DMS53 (cell line): ENCODE measurements around the gene TRIM71.
"Not testable (repeated sequence)": the region's sequence is repeated elsewhere in the genome, so short reads cannot be mapped to it uniquely, and the experiment has no call there.

Experiments used
- DNase-seq: peaks from one replicate; lab custom pipeline; 2025; lab: John Stamatoyannopoulos, UW

TRIM71 gene

DNA sequence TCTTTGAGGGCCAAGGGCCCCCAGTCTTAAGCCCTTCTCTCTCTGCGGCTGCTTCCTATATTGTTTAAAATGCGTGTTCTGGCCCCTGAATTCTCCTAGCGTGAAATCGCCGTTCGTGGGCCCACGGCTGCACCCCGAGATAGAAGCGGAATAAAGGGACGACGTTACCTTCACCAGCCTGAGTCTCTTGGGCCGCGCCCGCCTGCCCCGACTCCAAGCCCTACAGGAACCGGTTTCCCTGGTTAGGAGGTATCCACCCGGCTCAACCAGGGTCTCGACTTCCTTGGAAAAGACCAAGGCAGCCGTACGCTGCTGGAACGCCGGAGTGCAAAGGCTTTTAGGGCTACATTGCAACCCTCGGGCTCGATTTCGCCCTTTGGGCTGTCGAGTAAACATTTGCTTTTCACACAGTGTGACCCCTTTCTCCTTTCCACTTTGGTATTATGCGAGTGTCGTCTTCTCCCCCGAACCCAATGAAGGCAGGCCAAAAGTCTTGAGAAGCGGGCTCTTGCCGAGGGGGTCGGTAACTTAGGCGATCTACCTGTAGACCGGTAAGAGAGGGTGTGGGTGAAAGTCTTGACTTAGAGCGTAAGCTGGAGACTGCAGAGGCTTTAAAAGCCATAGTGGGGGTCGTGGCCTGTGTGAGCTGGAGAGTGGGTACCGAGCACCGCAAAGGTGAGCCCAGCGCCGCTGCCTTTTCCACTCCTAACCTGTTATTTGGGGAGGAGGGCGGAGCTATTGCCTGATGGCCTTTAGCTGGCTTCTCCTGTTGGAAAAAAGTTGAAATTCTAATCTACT, 2.0 kb downstream of the TRIM71 start:
- DNase-seq: no peak

DNA sequence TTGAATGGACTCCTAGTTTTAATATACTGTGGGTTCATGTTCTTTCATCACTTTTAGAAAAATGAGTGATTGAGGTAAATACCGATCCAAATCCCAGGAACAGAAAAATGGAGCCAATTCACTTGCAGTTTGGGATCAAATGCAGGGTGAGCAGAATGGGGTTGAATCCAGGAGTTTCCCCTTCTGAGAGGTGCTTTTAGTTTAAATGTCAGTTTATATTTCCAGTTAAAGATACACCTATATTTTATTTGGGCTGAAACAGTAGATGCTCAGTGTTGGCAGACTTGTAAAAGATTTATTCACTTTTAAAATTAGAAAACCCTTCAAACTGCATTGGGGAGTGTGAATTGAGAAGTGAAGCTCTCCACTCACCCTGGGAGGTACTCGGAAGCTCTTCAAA, 2.6 kb downstream of the TRIM71 start:
- DNase-seq: no peak

DNA sequence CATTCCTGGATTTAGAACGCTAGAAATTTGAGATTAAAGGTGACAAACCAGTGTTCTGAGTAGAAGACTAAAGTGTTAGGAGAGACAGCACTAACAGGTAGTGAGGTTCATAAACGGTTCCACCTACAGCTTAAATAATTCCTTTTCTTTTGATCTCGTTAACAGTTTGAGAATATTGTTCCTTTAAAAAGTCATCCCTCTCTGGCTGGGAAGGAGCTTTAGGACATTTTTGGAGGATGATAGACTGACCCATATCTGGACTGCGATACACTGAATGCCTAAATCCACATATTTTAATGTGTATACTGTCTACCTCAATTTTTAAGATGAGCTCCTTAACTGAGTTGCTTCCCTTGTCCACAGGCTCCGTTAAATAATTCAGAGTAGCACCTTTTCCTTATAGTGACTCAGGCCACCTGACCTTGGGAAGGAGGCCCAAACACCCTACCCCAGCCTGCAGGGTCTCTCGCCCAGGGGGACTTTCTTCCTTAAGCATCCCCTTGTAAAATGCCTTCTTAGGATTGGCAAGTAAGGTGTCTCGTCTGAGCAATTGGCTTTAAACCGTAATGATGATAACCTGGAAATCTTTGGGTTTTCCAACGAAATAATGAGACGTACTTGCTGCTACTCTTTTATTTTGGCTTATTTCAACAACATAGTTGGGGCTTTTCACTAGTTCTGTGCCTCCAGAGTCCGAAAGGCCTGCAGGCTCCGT, 3.3 kb downstream of the TRIM71 start:
- DNase-seq: no peak

DNA sequence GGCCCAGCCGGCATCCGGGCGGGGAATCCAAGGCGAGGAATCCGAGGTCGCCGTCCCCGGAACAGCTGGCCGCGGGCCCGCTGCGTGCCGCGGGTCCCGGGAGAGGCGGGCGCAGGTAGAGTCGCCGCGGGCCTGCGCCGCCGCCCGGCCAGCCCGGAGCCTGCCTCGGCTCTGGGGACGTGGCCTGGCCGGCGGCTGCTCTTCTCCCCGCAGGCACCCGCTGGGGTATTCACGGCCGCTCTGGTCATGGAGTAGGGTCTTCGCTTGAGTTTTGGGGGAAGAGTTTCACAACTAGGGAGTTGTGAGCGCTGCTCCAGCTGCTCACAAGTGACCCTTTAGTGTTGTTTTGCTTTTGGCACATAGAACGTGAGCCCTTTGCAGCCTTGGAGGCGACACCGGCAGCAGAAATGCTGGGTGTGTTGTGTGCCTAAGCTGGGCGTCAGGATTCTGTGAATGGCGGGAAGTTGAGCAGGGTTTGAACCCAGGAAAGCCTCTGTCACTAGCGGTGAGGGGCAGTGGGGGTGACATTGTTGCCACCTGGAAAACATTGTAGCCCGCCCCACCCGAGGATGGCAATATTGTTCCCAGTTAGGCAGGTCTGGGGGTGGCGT, 4.0 kb downstream of the TRIM71 start:
- DNase-seq: peak; percentile 3

DNA sequence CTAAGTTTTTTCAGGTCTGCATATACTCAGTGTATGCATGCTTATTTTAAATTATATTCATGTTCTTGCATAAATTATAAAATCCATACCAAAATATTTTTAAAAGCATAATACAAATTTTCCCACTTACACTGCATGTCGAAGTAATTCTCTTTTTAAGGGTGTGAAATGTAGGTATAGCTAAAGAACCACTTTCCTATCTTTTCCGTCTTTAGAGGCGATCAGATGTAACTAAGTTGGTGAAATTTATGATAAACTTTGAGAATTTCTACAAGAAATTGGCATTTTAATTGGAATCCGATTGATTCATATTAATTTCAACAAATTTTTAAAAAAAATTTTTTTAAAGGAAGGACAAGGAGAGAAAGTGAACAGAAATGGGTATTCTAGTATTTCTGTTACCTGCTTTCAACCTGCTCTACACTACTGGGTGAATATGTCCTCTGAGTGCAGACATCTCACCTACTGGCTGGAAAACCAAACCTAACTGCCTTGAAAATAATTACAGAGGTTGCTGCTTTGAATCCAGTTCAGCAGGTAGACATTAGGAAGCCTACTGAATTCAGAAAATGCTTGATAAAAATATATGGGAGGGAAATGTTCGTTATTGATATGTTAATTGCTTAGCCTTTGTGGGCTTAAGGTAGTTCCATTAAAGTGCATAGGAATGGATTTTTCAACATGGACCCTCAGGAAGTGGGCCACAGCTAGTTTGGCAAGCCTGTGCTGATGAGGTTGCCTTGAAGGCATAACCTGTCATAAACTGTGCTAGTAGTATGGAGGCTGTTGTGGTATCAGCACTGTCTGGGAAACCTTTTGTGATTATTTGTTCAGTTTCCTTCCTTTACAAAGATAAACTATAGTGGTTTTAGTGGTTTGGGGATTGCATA, 5.1 kb downstream of the TRIM71 start:
- DNase-seq: no peak

DNA sequence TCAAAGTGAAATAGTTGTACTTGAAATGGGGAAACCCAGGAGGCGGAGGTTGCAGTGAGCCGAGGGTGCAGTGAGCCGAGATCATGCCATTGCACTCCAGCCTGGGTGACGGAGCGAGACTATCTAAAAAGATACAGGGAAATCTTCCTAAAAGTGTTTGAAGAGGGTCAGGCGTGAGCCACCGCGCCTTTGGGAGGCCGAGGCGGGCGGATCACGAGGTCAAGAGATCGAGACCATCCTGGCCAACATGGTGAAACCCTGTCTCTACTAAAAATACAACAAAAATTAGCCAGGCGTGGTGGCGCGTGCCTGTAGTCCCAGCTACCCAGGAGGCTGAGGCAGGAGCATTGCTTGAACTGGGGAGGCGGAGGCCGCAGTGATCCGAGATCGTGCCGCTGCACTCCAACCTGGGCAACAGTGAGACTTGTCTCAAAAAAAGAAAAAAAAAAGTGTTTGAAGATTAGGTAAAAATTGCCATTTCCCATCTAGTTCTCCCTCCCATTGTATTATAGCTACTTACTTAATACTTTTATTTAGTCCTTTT, 5.9 kb downstream of the TRIM71 start:
- not testable (repeated sequence) for DNase-seq

DNA sequence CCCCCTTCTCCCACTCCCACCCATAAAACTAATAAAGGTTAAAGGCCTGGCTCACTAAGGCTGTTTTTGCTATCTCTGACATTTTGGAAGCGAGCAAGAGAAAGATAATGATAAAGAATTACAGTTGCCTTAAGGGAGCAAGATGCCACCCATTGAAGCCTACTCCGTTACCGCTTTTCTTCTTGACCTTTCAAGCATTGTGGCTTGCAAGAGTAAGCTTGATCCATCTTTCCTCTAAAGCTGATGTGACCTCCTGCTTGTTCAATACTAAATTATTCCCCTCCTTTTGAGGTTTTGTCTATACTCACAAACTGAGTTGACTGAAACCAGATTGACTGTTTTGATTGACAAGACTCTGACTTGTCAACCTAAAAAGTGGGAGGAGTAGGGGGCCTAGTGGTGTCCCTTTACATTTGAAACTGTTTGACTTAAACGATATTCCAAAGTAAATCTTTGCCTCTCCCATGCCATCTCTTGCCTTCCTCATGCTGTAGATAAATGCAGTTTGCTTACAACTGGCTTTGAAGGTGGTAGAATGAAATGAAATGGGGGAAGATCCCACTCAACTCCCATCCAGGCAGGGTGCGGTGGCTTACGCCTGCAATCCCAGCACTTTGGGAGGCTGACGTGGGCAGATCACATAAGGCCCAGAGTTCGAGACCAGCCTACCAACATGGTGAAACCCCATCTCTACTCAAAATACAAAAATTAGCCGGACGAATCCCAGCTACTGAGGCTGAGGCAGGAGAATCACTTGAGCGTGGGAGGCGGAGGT, 8.0 kb downstream of the TRIM71 start:
- no peak for DNase-seq

DNA sequence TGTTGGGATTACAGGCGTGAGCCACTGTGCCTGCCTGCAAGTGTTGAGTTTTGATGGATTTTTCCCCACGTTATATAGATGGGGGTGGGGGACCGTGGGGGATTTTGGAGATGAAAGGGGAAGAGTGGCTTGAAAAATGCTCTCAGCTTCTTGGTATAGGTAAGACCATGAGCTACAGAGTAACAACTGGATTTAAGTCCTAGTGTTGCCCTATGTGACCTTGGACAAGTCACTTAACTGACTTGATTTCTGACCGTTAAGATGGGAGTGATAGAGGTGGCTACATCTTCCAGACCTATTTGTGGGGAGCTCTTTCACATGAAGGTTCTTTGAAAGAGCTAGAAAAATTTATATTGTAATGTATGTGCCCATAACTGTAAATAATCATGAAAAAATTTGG, 13.3 kb downstream of the TRIM71 start:
- no peak for DNase-seq

DNA sequence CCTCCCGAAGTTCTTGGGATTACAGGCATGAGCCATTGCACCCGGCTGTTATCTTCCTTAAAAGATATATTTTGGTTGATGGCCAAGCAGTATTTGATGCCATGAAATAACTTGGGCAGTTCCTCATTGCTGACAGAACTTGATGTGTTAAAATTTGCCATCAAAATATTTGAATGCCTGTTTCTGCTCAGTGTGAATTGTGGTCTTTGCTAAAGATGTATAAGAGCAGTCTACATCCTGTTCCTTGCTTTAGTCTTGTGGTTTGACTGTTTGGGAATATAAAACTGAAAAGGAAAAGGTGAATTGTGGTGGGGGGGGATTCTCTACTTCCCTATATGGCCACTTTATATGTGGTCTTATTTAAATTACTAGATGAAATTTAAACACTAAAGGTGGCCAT, 14.0 kb downstream of the TRIM71 start:
- DNase-seq: no peak

DNA sequence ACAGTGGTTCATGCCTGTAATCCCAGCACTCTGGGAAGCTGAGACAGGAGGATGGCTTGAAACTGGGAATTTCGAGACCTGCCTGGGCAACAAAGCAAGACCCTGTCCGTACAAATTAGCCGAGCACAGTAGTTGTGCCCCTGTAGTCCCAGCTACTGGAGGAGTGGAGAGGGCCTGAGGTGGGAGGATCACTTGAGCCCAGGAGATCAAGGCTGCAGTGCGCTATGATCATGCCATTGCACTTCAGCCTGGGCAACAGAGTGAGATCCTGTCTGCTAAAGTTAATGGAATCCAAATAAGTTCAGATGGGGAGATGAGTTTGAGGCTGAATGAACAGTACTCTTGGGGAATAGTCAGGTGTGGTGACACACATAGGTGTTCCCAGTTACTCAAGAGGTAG, 14.4 kb downstream of the TRIM71 start:
- no peak for DNase-seq

DNA sequence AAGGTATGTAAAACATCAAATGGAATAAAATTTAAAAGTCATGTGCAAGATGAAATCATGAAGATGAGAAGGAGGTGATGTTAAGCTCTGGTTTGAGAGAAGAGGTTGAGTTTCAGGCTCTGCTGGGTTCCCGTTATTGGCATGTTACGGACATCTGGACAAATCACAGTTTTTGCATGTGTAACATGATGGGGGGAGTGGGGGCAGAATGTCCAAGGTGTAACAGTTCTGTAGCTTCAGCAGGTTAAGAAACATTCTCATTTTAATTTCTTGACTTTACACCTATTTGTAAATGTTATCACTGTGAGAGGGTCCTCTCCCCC, 17.2 kb downstream of the TRIM71 start:
- DNase-seq: no peak

DNA sequence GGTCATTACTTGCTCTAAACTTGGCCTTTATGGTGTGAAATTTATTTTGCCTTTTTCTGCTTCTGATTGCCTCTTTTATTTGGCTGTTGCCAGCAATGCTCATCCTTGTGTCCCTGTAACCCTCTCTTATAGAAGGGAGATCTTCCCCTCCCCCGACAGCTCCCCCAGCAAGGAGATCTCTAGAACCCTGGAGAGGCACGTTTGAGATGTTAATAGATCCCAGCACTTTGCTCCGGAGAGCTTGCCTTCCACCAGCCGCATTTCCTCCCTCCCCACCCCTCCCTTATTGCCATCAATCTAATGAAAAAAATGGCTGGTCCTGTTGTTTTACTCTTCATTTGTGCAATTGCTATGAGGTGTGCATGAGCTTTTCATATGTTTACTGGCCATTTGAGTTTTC, 18.2 kb downstream of the TRIM71 start:
- no peak for DNase-seq

DNA sequence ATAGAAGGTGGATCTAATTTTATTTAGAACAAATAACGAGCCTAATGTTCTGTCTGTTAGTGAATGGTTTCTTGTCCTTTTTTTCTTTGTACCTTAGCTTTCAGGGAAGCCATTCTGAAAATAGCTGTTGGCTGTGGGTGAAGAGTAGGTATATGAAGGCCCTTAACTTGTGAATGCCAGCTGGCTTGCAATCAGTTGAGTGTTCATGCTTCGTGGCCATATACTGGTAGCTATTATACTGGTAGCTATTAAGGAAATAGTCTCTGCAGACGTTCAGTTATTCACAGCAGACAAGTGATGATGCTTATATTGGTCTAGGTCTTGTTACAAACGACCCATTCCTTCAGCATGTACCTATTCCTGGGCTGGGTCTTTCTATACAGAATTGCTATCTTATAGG, 18.8 kb downstream of the TRIM71 start:
- DNase-seq: no peak

DNA sequence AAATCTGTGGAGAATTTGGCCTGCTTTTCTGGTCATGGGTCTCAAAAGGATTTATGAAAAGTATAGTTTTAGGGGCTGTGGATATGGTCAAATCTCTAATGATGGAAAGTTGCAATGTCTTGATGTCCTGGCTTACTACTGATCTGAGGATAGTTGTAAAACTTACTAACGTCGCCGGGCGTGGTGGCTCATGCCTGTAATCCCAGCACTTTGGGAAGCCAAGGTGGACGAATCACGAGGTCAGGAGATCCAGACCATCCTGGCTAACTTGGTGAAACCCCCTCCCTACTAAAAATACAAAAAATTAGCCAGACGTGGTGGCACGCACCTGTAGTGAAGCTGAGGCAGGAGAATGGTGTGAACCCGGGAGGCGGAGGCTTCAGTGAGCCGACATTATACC, 19.6 kb downstream of the TRIM71 start:
- no peak for DNase-seq

DNA sequence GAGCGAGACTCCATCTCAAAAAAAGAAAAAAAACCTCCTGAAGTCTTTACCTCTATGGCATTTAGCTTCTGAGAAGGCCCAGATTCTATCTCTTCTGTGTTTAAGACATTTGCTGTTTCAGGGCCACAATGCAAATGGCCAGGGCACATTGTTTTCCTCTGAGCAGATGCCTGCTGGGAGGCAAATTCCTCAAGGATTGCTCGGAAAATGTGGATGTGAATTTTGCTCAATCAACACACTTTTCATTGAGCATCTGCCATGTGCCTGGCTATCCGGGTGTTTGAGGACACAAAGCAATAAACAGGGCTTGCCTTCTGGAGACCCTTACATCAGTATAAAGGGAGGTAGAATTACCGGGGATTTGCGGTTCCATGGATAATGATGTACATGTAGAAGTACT, 20.0 kb downstream of the TRIM71 start:
- DNase-seq: no peak

DNA sequence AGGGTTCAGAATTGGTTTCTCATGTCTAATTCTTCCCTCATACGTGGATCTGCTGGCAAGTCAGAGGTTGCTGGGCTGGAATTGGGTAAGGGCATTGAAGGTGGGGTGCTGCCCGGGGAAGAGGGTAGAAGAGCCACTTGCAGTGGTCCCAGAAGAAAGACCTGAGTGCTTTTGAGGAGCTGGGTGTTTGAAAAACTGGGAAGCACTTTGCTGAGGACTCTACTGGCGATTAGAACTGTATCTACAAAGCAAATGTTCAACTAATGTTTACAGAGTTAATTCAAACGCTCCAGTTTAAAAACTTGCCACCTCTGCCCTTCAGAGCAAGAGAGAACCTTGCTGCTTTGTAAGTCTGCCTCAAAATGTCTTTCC, 21.9 kb downstream of the TRIM71 start:
- no peak for DNase-seq

DNA sequence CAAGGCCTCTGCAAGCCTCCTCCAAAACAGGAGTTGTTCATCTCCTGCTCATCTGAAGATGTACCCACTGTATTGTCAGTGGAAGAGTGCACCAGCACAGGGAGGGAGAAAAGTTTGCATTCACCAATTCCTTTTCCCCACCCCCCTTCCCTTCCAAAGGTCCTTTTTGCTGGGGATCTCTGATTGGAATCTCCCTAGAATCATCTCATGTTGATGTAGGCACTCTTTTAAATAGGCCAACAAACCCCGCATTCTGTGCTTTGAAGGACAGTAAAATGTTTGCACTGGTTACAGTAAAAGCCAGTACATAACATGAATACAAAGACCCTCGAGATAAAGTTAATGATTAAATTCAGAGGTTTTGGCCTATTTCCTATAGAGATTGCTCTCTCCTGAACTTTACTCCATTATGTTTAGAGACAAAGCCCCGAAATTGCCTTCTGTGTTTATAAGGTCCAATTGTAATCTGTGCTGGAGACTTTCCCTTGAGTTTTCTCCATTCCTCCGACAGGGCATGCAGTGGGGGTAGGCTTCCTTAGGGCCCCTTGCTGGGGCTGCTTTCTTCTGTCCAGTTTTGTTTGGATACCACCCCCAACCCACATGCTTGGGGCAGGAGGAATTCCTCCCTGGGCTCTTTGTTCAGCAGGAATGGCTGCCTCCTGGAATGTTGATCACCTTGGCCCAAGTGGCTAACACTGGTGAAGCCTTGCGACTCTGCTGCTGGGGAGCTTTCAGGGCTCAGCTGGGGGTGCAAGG, 22.5 kb downstream of the TRIM71 start:
- DNase-seq: no peak

DNA sequence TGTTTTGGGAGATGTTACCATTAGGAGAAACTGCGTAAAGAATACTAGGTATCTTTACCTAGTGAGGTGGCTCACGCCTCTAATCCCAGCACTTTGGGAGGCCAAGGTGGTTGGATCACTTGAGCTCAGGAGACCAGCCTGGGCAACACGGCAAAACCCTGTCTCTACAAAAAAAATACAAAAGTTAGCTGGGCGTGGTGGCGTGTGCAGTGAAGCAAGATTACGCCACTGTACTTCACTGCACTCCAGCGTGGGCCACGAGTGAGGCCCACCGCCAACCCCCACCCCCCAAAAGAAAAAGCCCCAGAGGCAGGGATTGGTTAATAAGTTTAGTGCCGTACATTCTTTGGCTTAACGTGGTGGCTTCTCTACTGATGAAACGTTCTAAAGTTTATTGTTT, 23.5 kb downstream of the TRIM71 start:
- no peak for DNase-seq

DNA sequence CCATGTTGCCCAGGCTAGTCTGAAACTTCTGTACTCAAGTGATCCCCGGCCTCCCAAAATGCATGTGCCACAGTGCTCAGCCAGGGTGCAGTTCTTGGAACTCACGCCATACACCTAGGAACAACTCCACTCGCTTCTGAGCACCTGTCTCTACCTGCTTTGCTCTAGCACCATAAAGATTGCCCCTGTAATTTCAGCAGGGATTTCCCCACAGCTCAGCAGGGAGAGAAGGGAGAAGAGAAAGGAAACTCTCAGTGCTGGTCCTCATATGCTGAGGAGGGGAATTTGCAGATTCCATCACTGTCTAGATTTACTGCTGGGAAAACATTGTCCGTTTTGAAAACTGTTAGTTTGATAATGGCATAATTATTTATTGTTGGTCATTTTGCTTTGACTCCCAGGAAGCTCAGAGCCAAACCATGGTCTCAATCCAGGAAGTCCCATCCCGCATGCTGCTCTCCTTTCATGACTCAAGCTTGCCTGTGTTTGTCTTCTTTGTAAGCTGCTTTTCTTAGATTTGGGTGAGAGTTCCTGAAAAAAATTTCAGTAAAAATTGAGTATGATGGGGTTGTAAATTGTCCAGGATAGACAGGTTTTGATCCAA, 24.2 kb downstream of the TRIM71 start:
- no peak for DNase-seq

DNA sequence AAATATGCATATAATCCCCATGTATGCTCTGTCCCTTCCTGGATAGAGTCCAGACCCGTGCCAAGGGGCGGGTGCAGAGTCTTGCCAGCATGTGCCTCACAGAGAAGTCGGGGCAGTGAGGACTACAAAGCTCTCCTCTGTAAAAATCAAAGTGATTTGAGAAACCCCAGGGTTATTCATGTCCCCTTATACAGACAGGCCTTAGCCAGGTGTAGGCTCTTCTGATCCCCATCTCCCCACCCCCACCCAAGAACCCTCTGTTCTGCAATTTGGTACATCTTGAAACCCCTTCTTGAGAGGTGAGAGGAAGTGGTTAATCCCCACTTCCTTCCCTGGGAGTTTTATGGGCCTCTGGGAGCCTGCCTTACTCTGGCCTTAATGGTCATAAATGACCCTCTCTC, 24.7 kb downstream of the TRIM71 start:
- no peak for DNase-seq
